VCaP (cell line): ENCODE measurements around the gene EP400.

Source experiments
- H3K27ac ChIP-seq: fragments of 450-650 bp; 2 replicates; pipeline ENCODE4 v1.5.1; 2017
- TF ChIP-seq, protein P1 (sequence below): fragments of 450-650 bp; conservative IDR thresholded peaks from 2 replicates; pipeline ENCODE4 v1.5.1; 2017; ENCODE audit warnings: mild to moderate bottlenecking, moderate library complexity

Gene EP400

DNA sequence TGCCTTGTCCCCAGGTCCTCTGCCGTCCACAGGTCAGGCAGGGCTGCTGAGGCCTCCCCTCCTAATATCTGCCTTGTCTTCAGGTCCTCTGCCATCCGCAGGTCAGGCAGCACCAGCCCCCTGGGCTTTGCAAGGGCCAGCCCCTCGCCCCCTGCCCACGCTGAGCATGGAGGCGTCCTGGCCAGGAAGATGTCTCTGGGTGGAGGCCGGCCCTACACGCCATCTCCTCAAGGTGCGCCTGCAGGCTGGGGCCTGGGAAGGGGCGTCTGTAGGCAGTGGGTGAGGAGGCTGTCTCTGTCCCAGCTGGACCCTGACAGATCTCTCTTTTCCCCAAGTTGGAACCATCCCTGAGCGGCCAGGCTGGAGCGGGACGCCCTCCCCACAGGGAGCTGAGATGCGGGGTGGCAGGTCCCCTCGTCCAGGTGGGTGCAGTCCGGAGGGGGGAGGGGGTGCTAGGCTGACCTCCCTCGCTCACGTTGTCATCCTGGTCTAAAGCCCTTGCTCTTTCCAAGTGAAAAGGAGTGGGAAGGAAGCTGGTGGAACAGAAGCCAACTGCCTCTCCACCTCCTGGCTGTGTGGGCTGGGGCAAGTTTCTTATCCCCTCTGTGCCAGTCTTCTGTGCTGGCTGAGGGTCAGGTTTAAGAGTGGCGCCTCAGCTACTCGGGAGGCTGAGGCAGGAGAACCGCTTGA, 34.6 kb upstream of the EP400 start:
- no peak overlapping the region for H3K27ac ChIP-seq
- TF ChIP-seq, protein P1, sequence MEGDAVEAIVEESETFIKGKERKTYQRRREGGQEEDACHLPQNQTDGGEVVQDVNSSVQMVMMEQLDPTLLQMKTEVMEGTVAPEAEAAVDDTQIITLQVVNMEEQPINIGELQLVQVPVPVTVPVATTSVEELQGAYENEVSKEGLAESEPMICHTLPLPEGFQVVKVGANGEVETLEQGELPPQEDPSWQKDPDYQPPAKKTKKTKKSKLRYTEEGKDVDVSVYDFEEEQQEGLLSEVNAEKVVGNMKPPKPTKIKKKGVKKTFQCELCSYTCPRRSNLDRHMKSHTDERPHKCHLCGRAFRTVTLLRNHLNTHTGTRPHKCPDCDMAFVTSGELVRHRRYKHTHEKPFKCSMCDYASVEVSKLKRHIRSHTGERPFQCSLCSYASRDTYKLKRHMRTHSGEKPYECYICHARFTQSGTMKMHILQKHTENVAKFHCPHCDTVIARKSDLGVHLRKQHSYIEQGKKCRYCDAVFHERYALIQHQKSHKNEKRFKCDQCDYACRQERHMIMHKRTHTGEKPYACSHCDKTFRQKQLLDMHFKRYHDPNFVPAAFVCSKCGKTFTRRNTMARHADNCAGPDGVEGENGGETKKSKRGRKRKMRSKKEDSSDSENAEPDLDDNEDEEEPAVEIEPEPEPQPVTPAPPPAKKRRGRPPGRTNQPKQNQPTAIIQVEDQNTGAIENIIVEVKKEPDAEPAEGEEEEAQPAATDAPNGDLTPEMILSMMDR = no peak

DNA sequence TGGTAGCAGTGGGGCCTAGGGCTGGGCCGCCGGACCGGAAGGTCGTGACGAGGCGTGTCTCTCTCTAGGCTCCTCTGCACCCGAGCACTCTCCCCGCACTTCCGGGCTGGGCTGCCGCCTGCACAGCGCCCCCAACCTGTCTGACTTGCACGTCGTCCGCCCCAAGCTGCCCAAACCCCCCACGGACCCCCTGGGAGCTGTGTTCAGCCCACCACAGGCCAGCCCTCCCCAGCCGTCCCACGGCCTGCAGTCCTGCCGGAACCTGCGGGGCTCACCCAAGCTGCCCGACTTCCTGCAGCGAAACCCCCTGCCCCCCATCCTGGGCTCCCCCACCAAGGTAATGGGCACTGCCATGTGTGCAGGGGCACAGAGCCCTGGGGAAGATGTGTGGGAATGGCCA, 33.9 kb upstream of the EP400 start:
- no peak overlapping the region for H3K27ac ChIP-seq
- TF ChIP-seq, protein P1 = no peak

DNA sequence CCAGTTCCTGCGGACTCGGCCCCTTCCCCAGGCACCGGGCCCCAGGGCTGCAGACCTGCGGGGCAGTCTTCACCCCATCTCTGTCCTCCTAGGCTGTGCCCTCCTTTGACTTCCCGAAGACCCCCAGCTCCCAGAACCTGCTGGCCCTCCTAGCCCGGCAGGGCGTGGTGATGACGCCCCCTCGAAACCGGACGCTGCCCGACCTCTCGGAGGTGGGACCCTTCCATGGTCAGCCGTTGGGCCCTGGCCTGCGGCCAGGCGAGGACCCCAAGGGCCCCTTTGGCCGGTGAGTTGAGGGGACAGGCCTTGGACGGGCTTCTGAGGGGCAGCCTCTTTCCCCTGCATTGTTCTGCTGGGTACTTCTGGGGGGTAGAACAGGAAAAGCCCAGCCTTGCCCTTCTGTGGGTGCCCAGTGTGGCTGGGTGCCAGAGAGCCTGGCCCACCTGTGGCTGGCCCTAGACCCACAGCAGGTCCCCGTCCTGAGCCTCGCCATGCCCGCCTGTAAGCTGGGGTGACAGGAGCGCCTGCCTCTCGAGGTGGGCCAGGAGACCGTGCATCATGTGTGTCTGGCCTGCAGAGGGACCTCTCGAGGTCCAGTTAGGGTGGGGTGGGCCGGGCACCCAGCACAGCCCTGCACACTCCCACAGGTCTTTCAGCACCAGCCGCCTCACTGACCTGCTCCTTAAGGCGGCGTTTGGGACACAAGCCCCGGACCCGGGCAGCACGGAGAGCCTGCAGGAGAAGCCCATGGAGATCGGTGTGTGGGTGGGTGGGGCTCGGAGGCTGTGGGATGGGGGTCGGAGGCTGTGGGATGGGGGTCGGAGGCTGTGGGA, 33.2 kb upstream of the EP400 start:
- TF ChIP-seq, protein P1 = no peak
- H3K27ac ChIP-seq = no peak overlapping the region

DNA sequence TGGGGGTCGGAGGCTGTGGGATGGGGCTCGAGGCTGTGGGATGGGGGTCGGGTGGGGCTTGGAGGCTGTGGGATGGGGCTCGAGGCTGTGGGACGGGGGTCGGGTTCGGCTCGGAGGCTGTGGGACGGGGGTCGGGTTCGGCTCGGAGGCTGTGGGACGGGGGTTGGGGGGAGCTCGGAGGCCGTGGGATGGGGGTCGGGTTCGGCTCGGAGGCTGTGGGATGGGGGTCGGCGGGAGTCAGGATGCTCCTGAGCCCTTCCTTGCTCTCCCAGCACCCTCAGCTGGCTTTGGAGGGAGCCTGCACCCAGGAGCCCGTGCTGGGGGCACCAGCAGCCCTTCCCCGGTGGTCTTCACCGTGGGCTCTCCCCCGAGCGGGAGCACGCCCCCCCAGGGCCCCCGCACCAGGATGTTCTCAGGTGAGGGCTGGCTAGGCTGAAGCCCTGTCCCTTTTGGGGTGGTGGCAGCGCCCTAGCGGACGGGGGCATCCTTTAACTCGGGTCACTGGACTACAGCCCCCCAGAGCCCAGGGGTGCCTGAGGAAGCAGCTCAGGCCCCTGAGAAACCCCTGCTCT, 32.5 kb upstream of the EP400 start:
- TF ChIP-seq, protein P1 = no peak
- H3K27ac ChIP-seq = no peak overlapping the region

DNA sequence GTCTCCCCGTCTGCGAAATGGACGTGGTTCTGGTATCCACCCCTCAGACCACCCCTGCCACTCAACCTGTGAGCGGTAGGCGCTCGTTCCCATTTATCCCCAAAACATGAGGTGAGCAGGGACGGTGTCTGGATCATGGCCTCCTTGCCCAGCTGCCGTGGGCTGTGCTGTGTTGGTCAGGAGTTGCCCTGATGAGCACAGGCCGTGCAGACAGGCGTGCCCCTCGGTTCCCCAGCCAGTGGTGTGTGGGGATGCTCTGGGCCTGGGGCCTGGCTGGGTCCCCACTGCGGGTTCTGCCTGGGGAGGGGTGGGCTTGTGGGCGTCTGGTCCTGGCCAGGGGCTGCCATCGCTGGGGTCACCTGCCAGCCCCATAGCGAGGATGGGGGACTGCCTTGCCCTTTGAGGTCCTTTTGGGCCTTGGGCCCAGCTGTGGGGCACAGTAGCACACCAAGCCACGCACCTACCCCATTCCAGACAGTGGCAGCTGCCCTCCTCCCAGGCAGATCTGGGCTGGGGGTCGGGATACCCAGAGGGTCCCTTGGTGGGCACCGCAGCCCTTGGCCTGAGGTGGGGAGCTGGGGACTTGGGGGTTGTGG, 31.9 kb upstream of the EP400 start:
- H3K27ac ChIP-seq = no peak overlapping the region

DNA sequence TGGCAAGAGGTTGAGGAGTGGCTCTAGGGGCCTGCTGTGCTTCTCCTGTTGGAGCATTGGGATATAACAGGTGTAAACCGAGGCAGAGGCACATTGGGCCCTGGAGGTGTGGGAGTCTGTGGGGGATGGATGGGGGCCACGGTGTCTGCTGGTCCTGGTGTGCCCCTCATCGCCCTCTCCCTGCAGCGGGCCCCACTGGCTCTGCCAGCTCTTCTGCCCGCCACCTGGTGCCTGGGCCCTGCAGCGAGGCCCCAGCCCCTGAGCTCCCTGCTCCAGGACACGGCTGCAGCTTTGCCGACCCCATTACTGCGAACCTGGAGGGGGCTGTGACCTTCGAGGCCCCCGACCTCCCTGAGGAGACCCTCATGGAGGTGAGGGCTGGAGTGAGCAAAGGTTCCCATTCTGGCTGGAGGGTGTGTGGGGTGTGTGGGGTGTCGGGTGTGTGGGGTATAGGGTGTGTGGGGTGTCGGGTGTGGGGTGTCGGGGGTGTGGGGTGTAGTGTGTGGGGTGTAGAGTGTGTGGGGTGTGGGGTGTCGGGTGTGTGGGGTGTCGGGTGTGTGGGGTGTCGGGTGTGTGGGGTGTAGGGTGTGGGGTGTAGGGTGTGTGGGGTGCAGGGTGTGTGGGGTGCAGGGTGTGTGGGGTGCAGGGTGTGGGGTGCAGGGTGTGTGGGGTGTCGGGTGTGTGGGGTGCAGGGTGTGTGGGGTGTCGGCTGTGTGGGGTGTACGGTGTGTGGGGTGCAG, 31.3 kb upstream of the EP400 start:
- H3K27ac ChIP-seq = no peak overlapping the region
- TF ChIP-seq, protein P1 = no peak

More for the DNA sequence above, 31.9 kb upstream of the EP400 start:
- TF ChIP-seq, protein P1 = no peak
